ENCODE data around the gene DSCAM.

DNA sequence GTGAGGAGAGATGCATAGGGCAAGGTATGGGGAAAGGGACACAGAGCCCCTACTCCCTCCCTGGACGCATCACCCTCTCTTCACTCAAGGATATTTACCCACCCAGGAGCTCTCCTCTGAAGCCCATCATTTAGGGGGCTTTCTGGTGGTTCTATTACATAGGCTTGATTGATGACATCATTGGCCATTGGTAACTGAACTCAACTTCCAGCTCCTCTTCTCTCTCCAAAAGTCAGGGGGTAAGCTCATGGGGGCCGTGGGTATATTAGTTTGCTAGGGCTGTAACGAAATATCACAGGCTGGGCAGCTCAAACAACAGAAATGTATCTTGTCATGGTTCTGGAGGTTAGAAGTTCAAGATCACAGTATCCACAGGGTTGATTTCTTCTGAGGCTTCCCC lies 110.8 kb downstream of the DSCAM start:
- TF ChIP-seq EZH2 (IDR thresholded peaks at IDR 0.05; ENCODE audit: insufficient read depth, poor library complexity, severe bottlenecking) (no peak), EZH2phosphoT487 (IDR thresholded peaks at IDR 0.05; ENCODE audit: insufficient read depth, low read depth) (no peak)
